PC-3 (cell line): Measurements from ENCODE around the gene CAMTA1. TPM values are rescaled to one million over a fixed set of nuclear protein-coding genes. Genes with fewer than 3 reads are reported as not detected.
A peak's percentile ranks its signal among the peaks of the same experiment; 100 is the strongest.

Experiments used
- ATAC-seq: fragments of 200-7000 bp; cut with Tn5 transposase; 2 replicates; pipeline ENCODE4 v1.9.1; 2020; ENCODE audit warnings: mild to moderate bottlenecking, moderate library complexity
- BruUV-seq: library from RNA; stranded (reverse); fragments of 400-500 nt; replicated peaks from 2 replicates; lab custom pipeline; 2021; lab: Mats Ljungman, UMichigan
- CTCF ChIA-PET: fragments of 300-600 bp; sonication (Branson Sonifier 250); formaldehyde crosslinking; loops from one replicate; lab custom pipeline; 2022; ENCODE audit warnings: antibody characterized with exemption; lab: Charles Lee
- POLR2A ChIA-PET: fragments of 300-600 bp; sonication (Branson Sonifier 250); formaldehyde crosslinking; loops from one replicate; lab custom pipeline; 2022; ENCODE audit warnings: antibody characterized with exemption; ENCODE audit not compliant: unreplicated experiment; lab: Charles Lee
- DNase-seq: peaks from one replicate; pipeline ENCODE4 v3.0.0-alpha.2; 2015
- H2AFZ ChIP-seq: fragments of 300-600 bp; sonication (generic); 2 replicates; pipeline ENCODE4 v1.6.0; 2016; ENCODE audit warnings: antibody characterized with exemption, low read length
- H3F3A ChIP-seq: fragments of 300-600 bp; sonication (generic); one replicate; pipeline ENCODE4 v1.6.0; 2017; ENCODE audit warnings: antibody characterized with exemption, low read length, control low read depth, mild to moderate bottlenecking; ENCODE audit not compliant: unreplicated experiment
- H3K27ac ChIP-seq: fragments of 300-600 bp; sonication (generic); 2 replicates; pipeline ENCODE4 v1.5.1; 2016; ENCODE audit warnings: mild to moderate bottlenecking, low read length
- H3K27me3 ChIP-seq: fragments of 300-600 bp; sonication (generic); 2 replicates; pipeline ENCODE4 v1.6.1; 2016; ENCODE audit warnings: low read length, mixed read lengths
- H3K36me3 ChIP-seq: fragments of 300-600 bp; sonication (generic); 2 replicates; pipeline ENCODE4 v1.6.1; 2016; ENCODE audit warnings: low read depth, mixed run types, low read length, mixed read lengths
- H3K4me1 ChIP-seq: fragments of 300-600 bp; sonication (generic); 2 replicates; pipeline ENCODE4 v1.5.1; 2016; ENCODE audit warnings: low read length; ENCODE audit not compliant: insufficient read depth
- H3K4me2 ChIP-seq: fragments of 300-600 bp; sonication (generic); 2 replicates; pipeline ENCODE4 v1.6.0; 2016; ENCODE audit warnings: low read length
- H3K4me3 ChIP-seq: fragments of 300-600 bp; sonication (generic); 2 replicates; pipeline ENCODE4 v1.5.1; 2016; ENCODE audit warnings: mild to moderate bottlenecking, low read length, mixed read lengths
- H3K79me2 ChIP-seq: fragments of 300-600 bp; sonication (generic); 2 replicates; pipeline ENCODE4 v1.6.1; 2017; ENCODE audit warnings: low read length, mixed read lengths
- H3K9ac ChIP-seq: fragments of 300-600 bp; sonication (generic); 2 replicates; pipeline ENCODE4 v1.6.0; 2016; ENCODE audit warnings: mild to moderate bottlenecking, low read length
- H3K9me2 ChIP-seq: fragments of 300-600 bp; sonication (generic); replicated peaks from 2 replicates; pipeline ENCODE4 v1.6.1; 2016; ENCODE audit warnings: mixed run types, low read length, mixed read lengths
- H3K9me3 ChIP-seq: fragments of 300-600 bp; sonication (generic); 2 replicates; pipeline ENCODE4 v1.6.1; 2016; ENCODE audit warnings: low read length, mixed read lengths
- H4K20me1 ChIP-seq: fragments of 300-600 bp; sonication (generic); 2 replicates; pipeline ENCODE4 v1.6.1; 2016; ENCODE audit warnings: low read length, mixed read lengths
- EZH2 ChIP-seq: fragments of 300-600 bp; sonication (generic); IDR thresholded peaks from one replicate; pipeline ENCODE4 v1.6.1; 2017; ENCODE audit warnings: antibody characterized with exemption, mild to moderate bottlenecking, low read length; ENCODE audit not compliant: unreplicated experiment
- EZH2phosphoT487 ChIP-seq: fragments of 300-600 bp; sonication (generic); IDR thresholded peaks from 2 replicates; pipeline ENCODE4 v1.6.1; 2018; ENCODE audit warnings: mild to moderate bottlenecking, antibody characterized with exemption, low read length, borderline replicate concordance
- intact Hi-C: fragments of 100-400 bp; cut with micrococcal nuclease; formaldehyde crosslinking; loops from 2 replicates; pipeline ENCODE4 v1.9.0; 2023
- total RNA-seq: library from RNA; depleted of rRNA; stranded (reverse); fragments of >200 nt; gene quantifications from 2 replicates; pipeline ENCODE4 v1.2.3, GENCODE V29; 2014
- TF ChIP-seq, protein P1 (sequence below): fragments of 300-600 bp; sonication (generic); conservative IDR thresholded peaks from 2 replicates; pipeline ENCODE4 v1.5.1; 2017; ENCODE audit warnings: antibody characterized with exemption, low read depth, mild to moderate bottlenecking, low read length

The CAMTA1 gene
- total RNA-seq, 1 experiment from 2014 or later, result 40.8 TPM

DNA sequence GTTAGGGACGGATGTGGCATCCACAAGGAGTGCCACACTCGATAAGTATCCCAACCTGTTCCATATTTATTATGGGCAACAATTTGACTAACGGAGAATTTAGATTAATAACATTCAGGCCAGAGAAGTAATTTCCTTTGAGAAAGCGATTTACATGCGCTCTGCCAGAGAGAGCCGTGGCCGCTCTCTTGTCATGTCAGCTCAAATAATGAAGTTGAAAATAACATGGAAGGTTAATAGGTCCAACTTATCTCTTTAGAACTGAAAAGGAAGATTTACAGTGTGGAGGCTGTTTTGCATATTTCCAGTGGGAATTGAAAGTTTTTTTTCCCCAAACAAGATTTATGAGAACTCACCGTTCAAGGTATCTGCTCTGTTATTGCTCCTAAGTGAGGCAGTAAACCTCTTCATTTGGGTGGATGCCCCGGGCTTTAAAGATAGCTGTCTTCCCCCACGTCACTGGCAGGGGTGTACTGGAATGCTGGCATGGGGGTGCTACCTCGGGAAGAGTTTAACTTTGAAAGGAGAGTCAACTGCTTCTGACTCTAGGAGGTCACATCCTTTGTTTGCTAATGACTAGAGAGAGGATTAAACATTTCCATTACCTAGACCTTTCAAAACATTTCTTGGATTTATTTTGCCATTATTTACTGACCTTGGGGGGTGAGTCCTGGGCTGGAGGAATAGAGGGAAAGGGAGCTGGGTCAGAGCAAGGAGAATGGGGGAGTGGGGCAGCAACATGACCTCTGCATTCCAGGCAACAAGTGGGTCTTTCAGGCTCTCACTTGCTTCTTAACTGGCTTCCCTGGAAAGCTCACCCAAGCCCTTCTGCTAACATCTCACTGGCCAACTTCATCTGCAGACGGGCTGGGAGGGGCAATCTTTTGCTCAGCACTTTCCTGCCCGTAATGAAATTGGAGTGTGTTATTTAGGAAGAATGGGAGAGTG is 204.2 kb downstream of the CAMTA1 start:
- H3K4me1 ChIP-seq, result peaks cover 8% of the 10 kb centered on the region
- no peak overlapping the region for H2AFZ ChIP-seq
- CTCF ChIA-PET, result no interaction called here
- no peak overlapping the region for H3K27ac ChIP-seq
- POLR2A ChIA-PET, result no interaction called here
- no peaks in the 10 kb centered on the region for H3K9me3 ChIP-seq
- no peaks in the 10 kb centered on the region for H3K36me3 ChIP-seq
- no peaks in the 10 kb centered on the region for H4K20me1 ChIP-seq
- H3K79me2 ChIP-seq, result no peaks in the 10 kb centered on the region
- H3K27me3 ChIP-seq, result peaks cover 39% of the 10 kb centered on the region
- no peak overlapping the region for H3K4me2 ChIP-seq
- TF ChIP-seq, protein P1, sequence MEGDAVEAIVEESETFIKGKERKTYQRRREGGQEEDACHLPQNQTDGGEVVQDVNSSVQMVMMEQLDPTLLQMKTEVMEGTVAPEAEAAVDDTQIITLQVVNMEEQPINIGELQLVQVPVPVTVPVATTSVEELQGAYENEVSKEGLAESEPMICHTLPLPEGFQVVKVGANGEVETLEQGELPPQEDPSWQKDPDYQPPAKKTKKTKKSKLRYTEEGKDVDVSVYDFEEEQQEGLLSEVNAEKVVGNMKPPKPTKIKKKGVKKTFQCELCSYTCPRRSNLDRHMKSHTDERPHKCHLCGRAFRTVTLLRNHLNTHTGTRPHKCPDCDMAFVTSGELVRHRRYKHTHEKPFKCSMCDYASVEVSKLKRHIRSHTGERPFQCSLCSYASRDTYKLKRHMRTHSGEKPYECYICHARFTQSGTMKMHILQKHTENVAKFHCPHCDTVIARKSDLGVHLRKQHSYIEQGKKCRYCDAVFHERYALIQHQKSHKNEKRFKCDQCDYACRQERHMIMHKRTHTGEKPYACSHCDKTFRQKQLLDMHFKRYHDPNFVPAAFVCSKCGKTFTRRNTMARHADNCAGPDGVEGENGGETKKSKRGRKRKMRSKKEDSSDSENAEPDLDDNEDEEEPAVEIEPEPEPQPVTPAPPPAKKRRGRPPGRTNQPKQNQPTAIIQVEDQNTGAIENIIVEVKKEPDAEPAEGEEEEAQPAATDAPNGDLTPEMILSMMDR, result no peak
- TF ChIP-seq EZH2phosphoT487 (no peak), EZH2 (no peak)
- ATAC-seq (no peak), DNase-seq (no peak)
- no peaks in the 10 kb centered on the region for H3F3A ChIP-seq
- H3K9me2 ChIP-seq, result no peaks in the 10 kb centered on the region
- BruUV-seq, result no TSS peak
- no peak overlapping the region for H3K4me3 ChIP-seq
- intact Hi-C loops, result no loop called here
- no peak overlapping the region for H3K9ac ChIP-seq

DNA sequence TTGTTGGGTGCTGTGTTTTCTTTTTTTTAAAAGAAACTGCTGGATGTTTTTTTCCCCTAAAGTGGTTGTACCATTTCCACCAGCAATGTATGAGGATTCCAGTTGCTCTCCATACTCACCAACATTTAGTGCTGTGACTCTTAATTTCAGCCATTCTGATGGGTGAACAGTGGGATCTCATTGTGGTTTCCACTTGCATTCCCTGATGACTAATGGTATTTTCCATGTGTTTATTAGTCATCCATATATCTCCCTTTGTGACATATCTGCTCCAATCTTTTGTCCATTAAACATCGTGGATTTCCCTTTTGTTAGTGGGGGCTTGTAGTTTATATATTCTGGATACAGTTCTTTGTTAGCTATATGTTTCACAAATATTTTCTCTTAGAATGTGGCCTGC is 206.0 kb downstream of the CAMTA1 start:
- DNase-seq (peak; percentile 73), ATAC-seq (peak; percentile 54; the same call in 1 of the 2 replicates)
- Histone ChIP-seq H3K4me2 (no peak overlapping the region), H3K27me3 (peaks cover 31% of the 10 kb centered on the region), H2AFZ (no peak overlapping the region), H3K9ac (no peak overlapping the region), H3F3A (no peaks in the 10 kb centered on the region), H4K20me1 (no peaks in the 10 kb centered on the region), H3K36me3 (no peaks in the 10 kb centered on the region), H3K27ac (no peak overlapping the region), H3K9me3 (no peaks in the 10 kb centered on the region), H3K4me3 (no peak overlapping the region), H3K4me1 (peaks cover 8% of the 10 kb centered on the region), H3K9me2 (no peaks in the 10 kb centered on the region), H3K79me2 (no peaks in the 10 kb centered on the region)
- intact Hi-C loops, result no loop called here
- CTCF ChIA-PET, result no interaction called here
- no peak for TF ChIP-seq EZH2
- TF ChIP-seq, protein P1, result no peak
- TF ChIP-seq EZH2phosphoT487, result no peak
- BruUV-seq, result no TSS peak
- POLR2A ChIA-PET, result no interaction called here

DNA sequence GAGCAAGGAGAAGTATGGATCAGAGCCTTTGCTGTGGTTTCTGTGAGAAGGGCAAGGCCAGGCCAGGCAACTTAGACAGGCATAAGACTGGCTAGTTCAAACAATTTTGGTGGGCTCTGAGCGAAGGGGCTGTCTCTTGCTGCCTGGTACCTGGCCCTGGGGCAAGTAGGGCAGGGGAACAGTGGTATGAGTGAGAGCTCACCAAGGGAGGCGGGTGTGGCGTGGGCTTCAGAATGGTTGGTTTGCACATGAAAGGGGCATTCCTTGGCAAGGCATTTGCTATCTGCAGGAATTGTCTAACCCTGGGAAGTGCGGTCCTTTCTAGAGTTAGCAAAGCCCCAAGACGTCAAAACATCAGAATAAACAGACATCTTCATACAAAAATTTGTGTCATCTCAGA is 210.5 kb downstream of the CAMTA1 start:
- POLR2A ChIA-PET, result no interaction called here
- no TSS peak for BruUV-seq
- intact Hi-C loops, result no loop called here

More for the DNA sequence above, 210.5 kb downstream of the CAMTA1 start:
- Histone ChIP-seq H3K4me3 (no peak overlapping the region), H3K79me2 (no peaks in the 10 kb centered on the region), H3K36me3 (no peaks in the 10 kb centered on the region), H3K4me2 (no peak overlapping the region), H3F3A (no peaks in the 10 kb centered on the region), H3K9ac (no peak overlapping the region), H3K4me1 (peaks cover 8% of the 10 kb centered on the region), H4K20me1 (no peaks in the 10 kb centered on the region), H3K27ac (no peak overlapping the region), H3K9me3 (no peaks in the 10 kb centered on the region), H2AFZ (no peak overlapping the region), H3K9me2 (no peaks in the 10 kb centered on the region), H3K27me3 (peaks cover 33% of the 10 kb centered on the region)
- CTCF ChIA-PET, result no interaction called here
- TF ChIP-seq EZH2phosphoT487 (no peak), EZH2 (no peak)
- TF ChIP-seq, protein P1, result no peak
- ATAC-seq, result no peak
- DNase-seq, result no peak
